ENCODE data around the gene CLEC20A.
"Not testable (repeated sequence)": the region's sequence is repeated elsewhere in the genome, so short reads cannot be mapped to it uniquely, and the experiment has no call there.

DNA sequence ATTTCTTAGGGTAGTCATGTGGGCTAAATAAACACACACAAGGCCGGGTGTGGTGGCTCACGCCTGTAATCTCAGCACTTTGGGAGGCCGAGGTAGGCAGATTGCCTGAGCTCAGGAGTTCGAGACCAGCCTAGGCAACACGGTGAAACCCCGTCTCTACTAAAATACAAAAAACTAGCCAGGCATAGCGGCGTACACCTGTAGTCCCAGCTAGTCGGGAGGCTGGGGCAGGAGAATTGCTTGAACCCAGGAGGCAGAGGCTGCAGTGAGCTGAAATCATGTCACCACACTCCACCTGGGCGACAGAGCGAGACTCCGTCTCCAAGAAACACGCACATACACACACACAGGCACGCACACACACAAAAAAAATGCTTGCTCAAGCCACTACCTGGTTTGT, 6.6 kb upstream of the CLEC20A start:
- not testable (repeated sequence) for TF ChIP-seq EZH2 (IDR thresholded peaks at IDR 0.05); POLR2AphosphoS5 (IDR thresholded peaks at IDR 0.05; ENCODE audit: borderline replicate concordance, low read depth, low read length); FOXP2 (optimal IDR thresholded peaks at IDR 0.05; ENCODE audit: control extremely low read depth, extremely low read length, insufficient read depth)

All from SK-N-MC (cell line).